ENCODE results near the gene STEAP1.

- TF ChIP-seq POLR2A (IDR thresholded peaks at IDR 0.05; ENCODE audit: low read depth) (no peak), EP300 (IDR thresholded peaks at IDR 0.05) (no peak), CTCF (IDR thresholded peaks at IDR 0.05) (no peak)
Observed at GRCh38 chr7:90213521-90213920, 59.3 kb downstream of the STEAP1 start.
